ENCODE results near the gene CDIP1. TPM values are rescaled to one million over a fixed set of nuclear protein-coding genes. Genes with fewer than 3 reads are reported as not detected.

CDIP1 gene
- total and polyA plus RNA-seq, 2 of the 8 experiments (the other 6 are each of a cell fraction or from before 2014, with no cell fraction given) = 56.6 to 76.3 TPM

- no peak overlapping the region for H4K91ac ChIP-seq (replicated peaks; ENCODE audit: insufficient read length, low read length)
- H3K79me1 ChIP-seq (ENCODE audit: low read depth, low read length) = no peaks in the 10 kb centered on the region; the same call in 1 of the 2 replicates
- H3K4ac ChIP-seq (replicated peaks; ENCODE audit: insufficient read length, low read depth, low read length) = no peak overlapping the region
- H3K4me3 ChIP-seq (ENCODE audit: extremely low read depth in 1 of 4, insufficient read depth in 2 of 4, low read depth in 3 of 4, low read length in 4 of 4) = no peak overlapping the region
- no peak overlapping the region for H3K18ac ChIP-seq (ENCODE audit: extremely low read depth, low read length)
- WGBS, 2 experiments (ENCODE audit: extremely low coverage in 1 of 2, insufficient coverage in 1 of 2, insufficient read length in 1 of 2, insufficient replicate concordance in 2 of 2, low coverage in 1 of 2, low lambda C conversion rate in 2 of 2, missing lambda C conversion rate in 1 of 2) = 93% methylated on average over 8 of the region's 8 CpGs; no CpG with 5 or more reads in 1 of the 2 experiments
- H4K8ac ChIP-seq (ENCODE audit: extremely low read depth, insufficient read depth, low read length) = no peak overlapping the region
- no peak overlapping the region for H3K14ac ChIP-seq (ENCODE audit: insufficient read length)
- H2AK5ac ChIP-seq (ENCODE audit: low read depth, low read length) = no peak overlapping the region
- H3K56ac ChIP-seq (replicated peaks; ENCODE audit: insufficient read length, low read depth, low read length) = no peak overlapping the region
- H3K9ac ChIP-seq (replicated peaks in 1 of 4; ENCODE audit: extremely low read depth in 1 of 4, low read depth in 3 of 4, low read length in 3 of 4) = no peak overlapping the region
- no peaks in the 10 kb centered on the region for H3K9me3 ChIP-seq (ENCODE audit: insufficient read depth in 2 of 2, low read depth in 1 of 2, low read length in 1 of 2)
- no peak overlapping the region for H3K23ac ChIP-seq (ENCODE audit: insufficient read length)
- no peak overlapping the region for H2BK20ac ChIP-seq (ENCODE audit: low read length)
- TF ChIP-seq TBP (IDR thresholded peaks at IDR 0.05; ENCODE audit: low read depth, low read length) (no peak), JUN (IDR thresholded peaks at IDR 0.05; ENCODE audit: low read depth, low read length) (no peak), SUZ12 (IDR thresholded peaks at IDR 0.05; ENCODE audit: low read length) (no peak), BCL11A (IDR thresholded peaks at IDR 0.05; ENCODE audit: low read depth in 2 of 2, low read length in 2 of 2) (no peak), TEAD4 (IDR thresholded peaks at IDR 0.05; ENCODE audit: low read depth, low read length) (no peak), HDAC6 (IDR thresholded peaks at IDR 0.05; ENCODE audit: low read depth, low read length) (no peak), CHD2 (IDR thresholded peaks at IDR 0.05; ENCODE audit: low read length) (no peak), SIX5 (IDR thresholded peaks at IDR 0.05; ENCODE audit: low read depth, low read length) (no peak)
- POLR2A ChIA-PET (ENCODE audit: partially characterized antibody) = interaction anchor here (0.6 to 1.6 kb wide), 6 partner anchors 13 to 1471 kb away, joined by 3 to 5 read pairs (median 3); partner anchors contain the start of gene NMRAL1
- H3K79me2 ChIP-seq (ENCODE audit: control insufficient read depth in 1 of 2, insufficient read depth in 2 of 2, low read length in 2 of 2) = peaks cover 0 to under 1% of the 10 kb centered on the region in 2 experiments; a peak in 1 of 4 replicates
- H2BK12ac ChIP-seq (ENCODE audit: low read depth, low read length) = no peak overlapping the region
- H3K4me1 ChIP-seq (replicated peaks in 1 of 4; ENCODE audit: control insufficient read depth in 3 of 4, insufficient read depth in 4 of 4, low read length in 3 of 4) = peaks cover 0 to 2% (median under 1%) of the 10 kb centered on the region in 4 experiments; a peak in 5 of 7 replicates
- H2AFZ ChIP-seq (ENCODE audit: low read length) = no peak overlapping the region
- H3K23me2 ChIP-seq (ENCODE audit: low read depth, low read length) = no peaks in the 10 kb centered on the region
- H2BK5ac ChIP-seq (ENCODE audit: low read depth, low read length) = no peak overlapping the region
- no peak overlapping the region for H3K27ac ChIP-seq (ENCODE audit: low read depth, low read length)
- H3K4me2 ChIP-seq (ENCODE audit: insufficient read depth in 1 of 2, low read depth in 2 of 2, low read length in 2 of 2) = no peak overlapping the region
- peaks cover 6 to 17% of the 10 kb centered on the region in 2 experiments for H4K20me1 ChIP-seq (replicated peaks in 1 of 2; ENCODE audit: control insufficient read depth in 1 of 2, insufficient read depth in 2 of 2, low read length in 2 of 2)
- H2BK120ac ChIP-seq (replicated peaks; ENCODE audit: low read depth, low read length) = no peak overlapping the region
- CTCF ChIA-PET (ENCODE audit: partially characterized antibody) = interaction anchor here (0.6 to 35.4 kb wide), 14 partner anchors 12 to 1643 kb away, joined by 3 to 968 read pairs (median 5); partner anchors contain the start of genes C16orf96, CDIP1, HMOX2 and MGRN1
- no peak overlapping the region for H4K5ac ChIP-seq (ENCODE audit: insufficient read length, low read depth, low read length)
- H2BK15ac ChIP-seq (ENCODE audit: low read length) = no peak overlapping the region
- no peak for DNase-seq (ENCODE audit: low read depth in 1 of 2, low spot score in 2 of 2)
- peaks cover 10 to 20% (median 16%) of the 10 kb centered on the region in 4 experiments; a peak in 6 of 8 replicates for H3K36me3 ChIP-seq (ENCODE audit: control insufficient read depth in 2 of 4, insufficient read depth in 4 of 4, low read length in 3 of 4)
- no peaks in the 10 kb centered on the region for H3K27me3 ChIP-seq (replicated peaks in 1 of 4; ENCODE audit: control insufficient read depth in 3 of 4, extremely low read depth in 1 of 4, insufficient read depth in 3 of 4, low read length in 3 of 4)
- no peak for FAIRE-seq
These were observed 29.2 kb downstream of the CDIP1 start for GRCh38 chr16:4509420-4509819.

All from H1 (cell line).